Ramos (cell line): ENCODE data around the gene RPS6KB2.

ENCODE experiments used
- in situ Hi-C: fragments of 300-500 bp; cut with MboI; formaldehyde crosslinking; loops from one replicate; pipeline ENCODE4 v1.14.3; 2022; ENCODE audit warnings: low sequenced_read_pairs; ENCODE audit not compliant: unreplicated experiment

RPS6KB2 gene

DNA sequence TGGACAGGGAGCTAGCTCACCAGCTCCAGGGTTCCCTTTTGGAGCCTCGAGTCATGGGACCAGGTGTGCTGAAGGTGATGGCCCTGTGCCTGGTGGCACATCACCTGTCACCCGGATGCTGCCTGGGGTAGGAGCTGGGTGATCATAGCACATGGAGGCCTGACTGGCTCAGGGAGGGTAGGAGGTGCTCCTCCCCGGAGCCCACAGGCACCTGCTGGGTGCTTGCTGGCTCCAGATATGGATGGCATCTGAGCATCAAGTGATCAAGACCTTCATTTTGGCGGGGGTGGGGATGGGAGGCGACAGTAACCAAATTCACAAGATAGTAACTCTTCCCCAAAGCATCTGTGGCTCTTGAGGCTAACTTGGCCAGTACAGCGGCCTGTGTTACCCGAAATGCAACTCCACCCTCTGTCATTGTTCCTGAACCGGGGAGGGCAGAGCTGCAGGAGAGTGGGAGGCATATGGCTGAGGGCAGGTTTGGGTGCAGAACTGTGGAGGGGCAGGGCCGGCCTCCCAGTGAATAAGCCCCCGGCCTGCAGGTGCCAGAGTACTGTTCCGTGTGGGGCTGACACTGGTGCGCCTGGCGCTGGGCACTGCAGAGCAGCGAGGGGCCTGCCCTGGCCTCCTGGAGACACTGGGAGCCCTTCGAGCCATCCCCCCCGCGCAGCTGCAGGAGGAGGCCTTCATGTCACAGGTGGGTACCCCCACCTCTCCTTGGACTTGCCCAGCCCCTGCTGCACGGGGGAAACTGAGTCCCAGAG lies 19.7 kb upstream of the RPS6KB2 start:
- in situ Hi-C loops = loop anchor here (10.0 kb wide), 1 partner anchor 56 kb away; the partner anchor contains the start of gene TMEM134

GRCh38 chr11:67409261-67409666 lies 19.0 kb upstream of the RPS6KB2 start:
- in situ Hi-C loops = loop anchor here (10.0 kb wide), 1 partner anchor 56 kb away; the partner anchor contains the start of gene TMEM134

GRCh38 chr11:67409781-67410368 lies 18.4 kb upstream of the RPS6KB2 start:
- in situ Hi-C loops = loop anchor here (10.0 kb wide), 1 partner anchor 55 kb away; the partner anchor contains the start of gene TMEM134

GRCh38 chr11:67410369-67410831 lies 17.9 kb upstream of the RPS6KB2 start:
- in situ Hi-C loops = no loop called here

- in situ Hi-C loops = no loop called here
These were observed 17.1 kb upstream of the RPS6KB2 start for GRCh38 chr11:67410984-67411784.

DNA sequence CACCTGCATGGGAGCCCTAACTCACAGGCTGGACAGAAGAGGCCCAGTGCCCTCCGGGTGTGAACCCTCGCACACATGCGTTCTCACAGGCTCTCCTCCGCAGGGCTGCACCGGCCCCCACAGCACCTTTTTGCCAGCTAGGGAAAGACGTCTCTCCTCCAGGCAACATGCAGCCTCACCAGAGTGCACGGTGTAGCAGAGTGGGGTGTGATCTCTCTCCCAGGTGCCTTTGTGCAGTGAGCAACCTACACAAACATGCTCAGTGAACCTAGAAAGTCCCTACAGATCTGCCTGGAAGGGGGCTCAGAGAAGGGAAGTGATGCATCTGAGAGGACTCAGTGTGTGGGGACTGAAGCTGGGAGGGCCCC lies 16.5 kb upstream of the RPS6KB2 start:
- in situ Hi-C loops = no loop called here

GRCh38 chr11:67412495-67413179 lies 15.7 kb upstream of the RPS6KB2 start:
- in situ Hi-C loops = no loop called here

- in situ Hi-C loops = no loop called here
These were observed 14.9 kb upstream of the RPS6KB2 start for GRCh38 chr11:67413266-67413849.

DNA sequence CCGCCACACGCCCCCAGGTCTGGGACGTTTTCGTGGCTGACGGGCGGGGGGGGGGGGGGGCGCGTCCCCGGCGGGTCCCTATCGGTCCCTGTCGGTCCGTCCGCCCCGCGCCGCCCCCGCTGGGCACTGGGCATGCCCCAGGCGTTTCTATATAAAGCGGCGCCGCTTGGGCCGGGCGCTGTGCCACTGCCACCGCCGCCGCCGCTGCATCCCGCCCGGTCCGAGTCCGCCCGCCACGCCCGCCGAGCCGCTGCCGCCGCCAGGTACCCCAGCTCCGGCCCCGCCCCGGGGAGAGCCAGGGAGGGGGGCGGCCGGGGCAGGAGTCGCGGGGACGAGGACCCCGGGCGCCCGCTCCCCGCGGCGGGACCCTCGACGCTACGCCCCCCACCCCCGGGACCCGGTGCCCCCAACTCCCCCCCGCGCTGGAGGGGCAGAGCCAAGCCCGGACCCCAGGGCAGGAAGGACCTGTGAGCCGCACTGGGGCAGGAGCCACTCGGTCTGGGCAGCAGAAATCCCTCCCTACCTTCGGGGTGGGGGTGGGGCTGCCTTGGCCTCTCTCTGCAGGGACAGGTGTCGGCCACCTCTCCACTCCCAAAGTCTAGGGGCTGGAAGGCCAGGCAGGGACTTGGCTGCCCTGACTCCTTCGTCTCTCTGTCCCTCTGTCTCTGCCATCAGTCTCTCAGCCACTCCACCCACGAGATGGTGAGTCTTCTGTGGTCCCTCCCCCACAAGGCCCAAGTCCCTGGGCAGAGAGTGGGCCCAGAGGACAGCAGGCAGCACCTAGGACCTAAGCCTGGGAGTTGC lies 12.6 kb upstream of the RPS6KB2 start, which contains the start of gene CARNS1:
Gene CARNS1 (plus strand): TSS at position 178 of the 804 bp plus-strand sequence. CDS start 522 bp downstream, at position 700.
- in situ Hi-C loops = no loop called here

DNA sequence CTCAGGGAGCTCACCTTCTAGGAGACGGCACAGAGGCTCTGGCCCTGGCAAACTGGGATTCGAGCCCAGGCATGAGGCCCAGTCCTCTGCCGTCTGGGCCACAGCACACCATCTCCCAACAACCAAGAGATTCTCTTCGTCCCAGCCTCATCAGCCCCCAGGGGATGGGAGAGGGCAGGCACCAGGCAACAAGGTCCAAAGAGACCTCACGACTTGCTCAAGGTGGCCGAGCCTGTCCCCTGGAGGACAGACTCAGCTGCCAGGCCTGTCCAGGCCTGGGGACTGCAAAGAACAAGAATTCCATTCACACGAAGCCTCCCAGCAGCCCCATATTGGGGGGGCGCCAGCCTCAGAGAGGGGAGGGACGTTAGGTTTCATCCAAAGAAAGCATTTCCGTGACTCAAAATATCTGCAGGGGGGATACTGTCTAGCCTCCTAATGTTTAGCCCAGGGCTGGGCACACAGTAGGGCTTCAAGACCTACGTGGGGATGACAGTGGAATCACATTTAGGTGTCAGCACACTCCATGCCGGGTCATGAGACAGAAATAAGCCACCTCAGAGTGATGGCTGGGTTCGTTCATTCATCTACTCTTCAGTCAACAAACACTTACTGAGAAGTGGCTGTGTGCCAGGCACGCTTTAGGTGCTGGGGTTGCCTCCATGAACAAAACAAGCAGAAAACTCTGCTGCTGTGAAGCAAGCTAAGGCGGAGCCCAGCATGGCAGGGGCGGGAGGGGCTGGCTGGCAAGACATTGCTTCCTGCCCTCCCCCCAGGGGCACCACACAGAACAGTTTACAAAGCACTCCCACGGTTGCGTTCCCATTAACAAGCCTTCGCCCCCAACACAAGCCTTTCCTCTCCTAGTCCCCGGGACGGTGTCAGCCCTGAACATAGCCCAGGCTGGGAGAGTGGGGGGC lies 11.6 kb upstream of the RPS6KB2 start:
- in situ Hi-C loops = no loop called here

- in situ Hi-C loops = no loop called here
These were observed 10.9 kb upstream of the RPS6KB2 start for GRCh38 chr11:67417425-67417824.

DNA sequence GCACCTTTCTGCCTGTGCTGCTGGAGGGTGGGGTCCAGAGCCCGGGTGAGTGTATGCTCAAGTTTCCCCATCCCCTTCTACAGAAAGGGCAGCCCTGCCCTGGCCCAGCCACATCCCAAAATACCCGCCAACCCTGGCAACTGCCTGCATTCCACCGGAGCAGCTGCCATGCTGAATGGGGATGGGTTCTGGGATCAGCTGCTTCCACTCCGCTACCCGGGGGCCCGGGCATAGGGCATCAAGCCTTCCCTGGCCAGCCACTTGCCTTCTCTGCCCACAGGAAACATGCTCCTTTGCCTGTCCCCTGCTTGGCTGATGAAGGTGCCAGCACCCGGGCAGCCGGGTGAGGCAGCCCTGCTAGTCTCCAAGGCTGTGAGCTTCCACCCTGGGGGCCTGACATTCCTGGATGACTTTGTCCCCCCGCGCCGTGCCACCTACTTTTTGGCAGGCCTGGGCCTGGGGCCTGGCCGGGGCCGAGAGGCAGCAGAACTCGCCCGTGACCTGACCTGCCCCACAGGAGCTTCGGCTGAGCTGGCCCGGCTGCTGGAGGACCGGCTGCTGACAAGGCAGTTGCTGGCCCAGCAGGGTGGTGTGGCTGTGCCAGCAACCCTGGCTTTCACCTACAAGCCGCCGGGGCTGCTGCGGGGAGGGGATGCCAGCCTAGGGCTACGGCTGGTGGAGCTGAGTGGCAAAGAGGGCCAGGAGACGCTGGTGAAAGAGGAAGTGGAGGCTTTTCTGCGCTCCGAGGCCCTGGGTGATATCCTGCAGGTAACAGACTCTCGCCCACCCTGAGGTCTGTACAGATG lies 9.6 kb upstream of the RPS6KB2 start:
- in situ Hi-C loops = no loop called here

DNA sequence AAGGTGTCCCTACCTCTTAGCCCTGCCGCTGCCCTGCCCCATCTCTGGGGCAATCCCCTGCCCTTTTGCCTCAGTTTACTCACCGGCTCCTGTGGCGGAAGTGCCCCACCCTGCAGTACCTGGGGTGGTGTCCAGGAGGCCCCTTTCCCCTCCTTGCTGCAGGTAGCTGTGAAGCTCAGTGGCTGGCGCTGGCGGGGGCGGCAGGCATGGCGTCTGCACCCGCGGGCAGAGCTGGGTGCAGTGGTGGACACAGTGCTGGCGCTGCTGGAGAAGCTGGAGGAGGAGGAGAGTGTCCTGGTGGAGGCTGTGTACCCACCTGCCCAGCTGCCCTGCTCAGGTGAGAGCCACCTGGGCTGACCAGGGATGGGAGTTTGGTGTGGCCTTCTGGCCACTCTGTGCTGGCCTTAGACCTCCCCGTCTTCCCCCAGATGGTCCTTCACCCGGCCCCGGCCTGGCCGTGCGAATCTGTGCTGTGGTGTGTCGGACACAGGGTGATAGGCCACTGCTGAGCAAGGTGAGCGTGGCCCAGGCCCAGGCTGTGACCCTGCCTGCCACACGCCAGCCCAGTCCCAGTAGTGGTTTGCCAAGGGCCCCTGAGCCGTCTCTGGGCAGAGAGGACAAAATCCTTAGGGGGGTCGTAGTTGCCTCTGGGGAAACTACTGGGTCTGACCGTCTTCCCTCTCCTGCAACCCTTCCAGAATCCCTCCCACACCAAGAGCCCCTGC lies 8.8 kb upstream of the RPS6KB2 start:
- in situ Hi-C loops = no loop called here

GRCh38 chr11:67420147-67420645 lies 8.1 kb upstream of the RPS6KB2 start:
- in situ Hi-C loops = no loop called here

DNA sequence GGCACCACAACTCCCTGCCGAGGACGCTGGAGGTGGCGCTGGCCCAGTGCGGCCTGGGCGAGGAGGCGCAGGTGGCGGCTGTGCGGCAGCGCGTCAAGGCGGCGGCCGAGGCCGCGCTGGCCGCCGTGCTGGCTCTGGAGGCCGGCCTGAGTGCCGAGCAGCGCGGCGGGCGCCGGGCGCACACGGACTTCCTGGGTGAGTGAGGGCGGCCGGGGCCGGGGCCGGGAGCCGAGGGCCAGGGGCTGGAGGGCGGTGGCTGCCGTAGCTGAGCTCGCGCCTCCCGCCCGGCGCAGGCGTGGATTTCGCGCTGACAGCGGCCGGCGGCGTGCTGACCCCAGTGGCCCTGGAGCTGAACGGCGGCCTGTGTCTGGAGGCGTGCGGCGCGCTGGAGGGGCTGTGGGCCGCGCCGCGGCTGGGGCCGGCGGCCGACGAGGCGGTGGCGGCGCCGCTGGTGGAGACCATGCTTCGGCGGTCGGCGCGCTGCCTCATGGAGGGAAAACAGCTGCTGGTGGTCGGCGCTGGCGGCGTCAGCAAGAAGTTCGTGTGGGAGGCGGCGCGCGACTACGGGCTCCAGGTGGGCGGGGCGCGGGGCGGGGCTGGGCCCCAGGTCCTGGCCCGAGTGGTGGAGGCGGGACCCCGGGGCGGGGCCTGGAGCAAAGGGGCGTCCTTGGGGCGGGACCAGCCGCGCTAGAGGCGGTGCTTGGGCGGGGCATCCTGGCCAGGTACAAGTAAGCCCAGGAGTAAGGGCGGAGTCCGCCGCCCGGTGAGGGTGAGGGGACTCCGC lies 7.5 kb upstream of the RPS6KB2 start:
- in situ Hi-C loops = no loop called here
